ENCODE measurements around the gene NCOA4.
"Not testable (repeated sequence)": the region's sequence is repeated elsewhere in the genome, so short reads cannot be mapped to it uniquely, and the experiment has no call there.

NCOA4 gene

DNA sequence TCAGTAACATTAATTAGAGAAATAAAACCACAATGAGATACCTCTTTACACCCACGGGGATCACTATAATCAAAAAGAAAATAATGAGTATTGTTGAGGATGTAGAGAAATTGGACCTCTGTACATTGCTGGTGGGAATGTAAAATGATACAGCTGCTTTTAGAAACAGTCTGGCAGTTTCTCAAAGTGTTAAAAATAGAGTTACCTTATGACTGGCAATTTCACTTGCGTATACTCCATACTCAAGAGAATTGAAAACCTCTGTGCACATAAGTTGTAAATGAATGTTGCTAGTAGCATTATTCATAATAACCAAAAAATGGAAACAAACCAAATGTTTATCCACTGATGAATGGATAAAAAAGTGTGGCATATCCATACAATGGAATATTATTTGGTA lies 51.9 kb downstream of the NCOA4 start:
- not testable (repeated sequence) for DNase-seq

DNA sequence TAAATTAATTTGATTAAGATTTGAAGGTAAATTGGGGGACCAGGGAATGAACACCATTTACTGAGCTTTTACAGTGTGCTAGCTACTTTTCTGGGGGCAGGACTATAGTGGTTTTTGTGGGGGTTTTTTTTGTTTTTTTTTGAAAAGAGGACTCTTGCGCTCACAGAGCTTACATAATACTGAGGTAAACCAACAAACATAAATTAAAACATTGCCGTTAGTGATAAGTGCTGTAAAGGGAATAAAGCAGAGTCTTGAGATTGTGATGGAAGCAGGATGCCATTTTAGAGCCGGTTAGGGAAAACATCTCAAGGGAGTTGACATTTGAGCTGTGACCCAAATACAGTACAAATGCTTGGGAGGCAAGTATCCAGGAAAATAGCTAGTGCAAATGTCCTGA lies 56.4 kb downstream of the NCOA4 start:
- not testable (repeated sequence) for DNase-seq

DNA sequence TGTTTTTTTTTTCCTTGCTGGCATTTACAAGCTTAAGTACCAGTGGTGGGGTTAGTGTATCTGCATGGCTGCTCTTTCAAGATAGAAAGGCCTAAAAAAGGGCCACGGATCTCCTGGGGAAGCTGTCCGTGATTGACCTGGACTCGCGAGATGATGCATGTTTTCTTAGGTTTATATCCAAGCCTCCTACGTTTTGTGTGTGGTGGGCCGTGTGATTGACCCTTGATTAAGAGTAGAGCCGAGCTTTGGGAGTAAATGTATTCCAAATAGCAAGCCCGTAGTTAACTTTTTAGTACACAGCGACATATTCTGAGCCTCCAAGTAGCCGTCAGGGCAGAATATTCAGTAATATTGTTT lies 57.6 kb downstream of the NCOA4 start:
- DNase-seq, result not testable (repeated sequence)

DNA sequence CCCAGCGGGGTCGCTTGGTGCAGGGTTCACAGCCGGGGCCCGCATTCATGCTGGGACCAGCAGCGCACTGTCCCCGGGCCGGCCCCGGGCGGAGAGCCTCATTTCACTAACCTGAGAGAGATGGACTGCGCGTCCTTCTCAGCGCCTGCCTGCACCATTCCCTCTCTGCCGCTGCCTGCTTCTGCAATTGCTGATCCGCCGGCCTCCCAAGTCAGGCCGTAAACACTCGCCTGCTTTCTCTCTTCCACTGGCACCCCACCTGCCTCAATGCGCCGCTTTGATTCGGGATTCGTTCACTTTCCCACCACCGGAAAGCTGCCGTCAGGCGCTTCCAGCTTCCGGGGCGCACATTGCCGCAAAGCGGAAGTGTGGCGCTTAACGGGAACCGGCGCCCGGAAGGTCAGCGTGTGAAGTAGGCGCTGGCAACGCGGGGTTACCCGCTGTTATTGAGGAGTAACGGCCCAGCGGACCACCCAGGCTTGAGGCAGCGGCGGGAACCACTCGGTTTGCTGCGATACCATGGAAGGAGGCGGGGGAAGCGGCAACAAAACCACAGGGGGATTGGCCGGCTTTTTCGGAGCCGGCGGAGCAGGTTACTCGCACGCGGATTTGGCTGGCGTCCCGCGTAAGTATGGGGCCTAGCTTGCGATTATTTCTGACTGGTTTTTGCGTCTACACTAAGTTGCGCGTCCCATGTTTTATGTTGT lies 58.2 kb downstream of the NCOA4 start, which contains the start of gene TIMM23:
Gene TIMM23, plus strand, starts transcription at position 384 of the 707 bp plus-strand sequence. Its CDS starts 136 bp downstream, at position 520.
- DNase-seq, result peak; percentile 61

DNA sequence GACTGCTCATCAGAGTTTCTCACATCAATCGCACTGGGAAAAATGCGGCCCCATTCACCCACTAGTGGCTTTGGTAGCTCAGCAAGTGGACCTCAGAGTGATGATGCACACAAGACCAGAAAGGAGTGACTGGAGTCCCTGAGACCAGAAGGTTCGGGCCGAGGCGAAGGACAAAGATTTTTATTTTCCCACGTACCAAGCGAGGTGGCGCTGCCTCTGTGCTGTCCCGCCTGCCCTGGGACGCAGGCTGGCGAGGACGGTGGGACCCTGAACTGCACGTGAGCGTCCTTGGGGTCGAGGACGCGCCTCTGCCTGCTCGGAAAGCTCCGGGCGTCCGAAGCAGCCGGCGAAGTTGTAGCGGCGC lies 58.7 kb downstream of the NCOA4 start:
- not testable (repeated sequence) for DNase-seq

DNA sequence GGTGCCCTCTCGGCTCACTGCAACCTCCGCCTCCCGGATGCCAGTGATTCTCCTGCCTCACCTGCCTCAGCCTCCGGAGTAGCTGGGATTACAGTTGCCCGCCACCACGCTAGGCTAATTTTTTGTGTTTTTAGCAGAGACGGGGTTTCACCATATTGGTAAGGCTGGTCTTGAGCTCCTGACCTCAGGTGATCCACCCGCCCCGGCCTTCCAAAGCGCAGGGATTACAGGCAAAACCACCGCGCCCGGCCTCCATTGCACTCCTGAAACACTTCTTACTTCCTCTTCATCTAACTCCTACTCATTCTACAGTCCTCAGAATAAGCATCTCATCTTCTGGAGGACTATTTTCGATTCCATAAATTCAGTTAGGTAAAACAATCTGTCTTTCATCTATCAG lies 59.4 kb downstream of the NCOA4 start:
- DNase-seq, result not testable (repeated sequence)

DNA sequence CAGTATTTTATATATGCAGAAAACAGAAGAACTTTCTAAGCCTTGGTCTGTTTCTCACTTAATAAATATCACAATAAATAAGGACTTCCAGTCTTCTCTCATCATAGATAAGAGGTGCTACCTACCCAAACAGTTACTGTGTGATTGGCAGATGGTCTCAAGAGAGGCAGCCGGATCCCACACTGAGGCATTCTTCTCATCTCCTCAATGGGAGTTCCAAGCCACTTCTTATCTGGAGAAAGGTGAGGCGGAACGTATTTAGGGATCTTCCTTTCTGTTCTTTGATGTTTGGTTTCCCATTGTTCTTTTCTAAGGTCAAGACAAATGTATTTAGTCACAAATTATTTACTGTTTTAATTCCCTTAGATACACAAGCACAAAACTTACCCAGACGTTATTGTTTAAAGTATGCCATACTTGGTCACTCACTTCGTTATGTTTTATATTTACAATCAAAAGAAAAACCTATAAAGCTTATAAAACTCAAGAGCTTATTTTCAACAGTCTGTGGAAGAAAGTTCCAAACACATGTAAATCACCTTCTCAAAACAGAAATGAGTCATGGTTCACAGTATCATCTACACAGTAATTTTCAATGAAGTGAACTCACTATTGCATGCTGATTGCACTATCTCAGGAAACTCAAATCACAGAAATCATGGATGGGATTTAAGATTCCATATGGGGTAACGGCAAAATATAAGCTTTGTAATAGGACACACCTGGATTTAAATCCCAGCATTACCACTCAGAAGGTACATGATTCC lies 67.6 kb downstream of the NCOA4 start:
- DNase-seq, result not testable (repeated sequence)

DNA sequence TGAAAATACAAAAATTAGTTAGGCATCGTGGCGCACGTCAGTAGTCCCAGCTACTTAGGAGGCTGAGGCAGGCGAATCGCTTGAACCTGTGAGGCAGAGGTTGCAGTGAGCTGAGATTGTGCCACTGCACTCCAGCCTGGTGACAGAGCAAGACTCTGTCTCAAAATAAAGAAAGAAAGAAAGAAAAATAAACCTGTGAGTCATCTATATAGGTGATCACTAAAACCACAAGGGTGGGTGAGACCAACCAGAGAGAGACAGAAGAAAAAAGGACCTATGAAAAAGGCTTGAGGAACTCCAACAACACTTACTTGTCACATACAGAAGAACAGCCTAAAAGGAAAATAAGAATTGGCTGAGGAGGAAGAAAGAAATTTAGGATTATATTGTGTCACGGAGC lies 72.5 kb downstream of the NCOA4 start:
- DNase-seq, result not testable (repeated sequence)

DNA sequence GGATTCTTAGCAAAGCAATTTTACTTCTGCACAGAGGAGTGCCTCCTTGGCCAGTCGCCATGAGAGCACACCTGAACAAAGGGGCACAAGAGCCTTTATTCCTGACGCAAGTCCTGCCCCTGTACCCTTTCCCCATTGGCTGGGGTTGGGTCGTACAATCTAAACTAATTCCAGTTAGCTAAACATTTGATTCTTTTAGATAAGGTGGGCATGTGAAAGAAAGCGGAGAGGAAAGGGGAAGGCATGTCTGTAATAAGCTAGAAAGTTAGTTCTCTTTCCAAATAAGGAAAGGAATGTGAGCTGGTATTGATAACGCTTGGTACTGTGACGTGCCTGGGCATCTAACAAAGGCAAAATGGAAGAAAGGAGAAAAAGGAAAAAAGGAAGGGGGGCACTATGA lies 73.8 kb downstream of the NCOA4 start:
- DNase-seq, result not testable (repeated sequence)
